Measurements from ENCODE around the gene CDH4. TPM values are rescaled to one million over a fixed set of nuclear protein-coding genes. Genes with fewer than 3 reads are reported as not detected.

CDH4 gene
- total RNA-seq, 1 experiment from 2014 or later: not detected

DNA sequence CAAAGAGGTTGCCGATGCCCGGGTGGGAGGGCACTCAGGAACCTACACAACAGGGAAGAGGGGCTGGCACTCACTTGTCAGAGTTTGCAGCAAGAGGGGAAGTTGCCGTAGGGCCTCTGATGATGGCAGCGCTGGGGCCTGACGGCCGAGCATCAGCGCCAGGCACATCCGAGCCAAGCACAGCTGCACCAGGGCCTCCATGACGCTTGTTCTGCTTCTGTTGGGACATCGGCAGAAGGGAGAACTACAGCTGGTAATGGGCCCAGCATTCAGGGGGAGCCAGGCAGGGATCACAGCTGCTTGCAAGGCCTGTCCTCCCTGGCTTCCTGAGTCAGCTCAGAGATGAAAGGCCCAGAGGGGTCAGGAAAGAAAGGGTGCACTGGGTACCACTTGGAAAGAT lies 367.7 kb downstream of the CDH4 start:
- Histone ChIP-seq H3K27me3 (ENCODE audit: low read length) (no peaks in the 10 kb centered on the region), H4K20me1 (ENCODE audit: insufficient read depth, low read depth, low read length) (peaks cover 5% of the 10 kb centered on the region; the same call in 1 of the 2 replicates), H3K4me1 (ENCODE audit: low read length) (peaks cover 6% of the 10 kb centered on the region), H3K79me2 (ENCODE audit: low read length) (no peaks in the 10 kb centered on the region), H3K9ac (ENCODE audit: low read length) (no peak overlapping the region), H3K4me2 (ENCODE audit: low read depth, low read length, poor library complexity, severe bottlenecking) (no peak overlapping the region), H3K9me3 (ENCODE audit: low read length) (no peaks in the 10 kb centered on the region), H3K27ac (ENCODE audit: low read length) (no peak overlapping the region), H2AFZ (ENCODE audit: low read length) (no peak overlapping the region), H3K4me3 (ENCODE audit: low read length) (no peak overlapping the region), H3K36me3 (ENCODE audit: insufficient read depth, low read length) (no peaks in the 10 kb centered on the region), H3K9me2 (replicated peaks; ENCODE audit: insufficient read depth, low read length) (no peaks in the 10 kb centered on the region)
- no peak for DNase-seq

DNA sequence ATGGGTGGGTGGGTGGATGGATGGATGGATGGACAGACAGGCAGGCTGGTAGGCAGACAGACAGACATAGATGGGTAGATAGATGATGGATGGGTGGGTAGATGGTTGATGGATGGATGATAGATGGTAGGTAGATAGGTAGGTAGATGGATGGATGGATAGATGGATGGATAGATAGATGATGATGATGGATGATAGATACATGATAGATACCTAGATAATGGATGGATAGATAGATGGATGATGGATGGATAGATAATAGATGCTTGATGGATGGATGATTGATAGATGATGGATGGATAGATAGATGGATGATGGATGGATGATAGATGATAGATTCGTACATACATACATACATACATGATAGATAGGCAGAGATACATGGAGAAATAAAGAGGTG lies 368.1 kb downstream of the CDH4 start:
- DNase-seq: no peak
- no peak overlapping the region for H3K4me2 ChIP-seq (ENCODE audit: low read depth, low read length, poor library complexity, severe bottlenecking)
- H2AFZ ChIP-seq (ENCODE audit: low read length): no peak overlapping the region
- H3K4me3 ChIP-seq (ENCODE audit: low read length): no peak overlapping the region
- no peaks in the 10 kb centered on the region for H3K9me3 ChIP-seq (ENCODE audit: low read length)
- no peaks in the 10 kb centered on the region for H3K9me2 ChIP-seq (replicated peaks; ENCODE audit: insufficient read depth, low read length)
- H3K27ac ChIP-seq (ENCODE audit: low read length): no peak overlapping the region
- H4K20me1 ChIP-seq (ENCODE audit: insufficient read depth, low read depth, low read length): peaks cover 5% of the 10 kb centered on the region; the same call in 1 of the 2 replicates
- peaks cover 6% of the 10 kb centered on the region for H3K4me1 ChIP-seq (ENCODE audit: low read length)
- H3K9ac ChIP-seq (ENCODE audit: low read length): no peak overlapping the region
- H3K36me3 ChIP-seq (ENCODE audit: insufficient read depth, low read length): no peaks in the 10 kb centered on the region
- H3K27me3 ChIP-seq (ENCODE audit: low read length): no peaks in the 10 kb centered on the region
- H3K79me2 ChIP-seq (ENCODE audit: low read length): no peaks in the 10 kb centered on the region

DNA sequence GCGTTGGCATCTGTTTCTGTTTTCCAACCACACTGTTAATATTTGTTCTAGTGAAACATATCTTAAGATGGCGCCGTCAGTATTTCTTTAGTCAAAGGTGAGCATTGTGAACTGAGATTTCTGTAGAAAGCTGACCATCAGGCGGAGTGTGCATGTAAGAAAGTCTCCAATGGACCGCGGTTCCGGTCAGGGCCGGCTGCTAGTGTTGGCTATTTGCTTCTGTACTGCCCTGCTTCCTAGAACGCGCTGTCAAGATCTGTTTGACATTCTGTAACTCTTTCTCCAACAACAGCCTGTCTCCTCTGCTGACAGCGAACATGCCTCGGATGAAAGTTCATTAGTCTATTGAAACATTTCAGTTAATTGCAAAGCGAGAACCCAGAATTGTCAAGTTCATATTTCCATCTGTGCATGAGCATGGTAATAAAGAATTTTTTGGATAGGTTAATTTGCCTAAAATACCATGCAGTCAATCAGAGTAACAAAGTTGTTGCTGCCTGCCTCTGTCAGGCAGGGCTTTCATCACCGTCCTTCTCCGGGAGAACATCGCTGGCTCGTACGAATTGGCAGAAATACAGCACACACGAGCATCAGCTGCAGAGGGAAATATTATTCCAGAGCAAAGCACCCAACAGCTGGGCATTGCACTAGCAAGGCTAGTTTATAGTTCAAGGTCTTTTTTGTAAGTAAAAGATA lies 369.1 kb downstream of the CDH4 start:
- Histone ChIP-seq H3K79me2 (ENCODE audit: low read length) (no peaks in the 10 kb centered on the region), H2AFZ (ENCODE audit: low read length) (no peak overlapping the region), H3K9ac (ENCODE audit: low read length) (no peak overlapping the region), H3K36me3 (ENCODE audit: insufficient read depth, low read length) (no peaks in the 10 kb centered on the region), H3K9me3 (ENCODE audit: low read length) (no peaks in the 10 kb centered on the region), H3K4me3 (ENCODE audit: low read length) (no peak overlapping the region), H3K4me2 (ENCODE audit: low read depth, low read length, poor library complexity, severe bottlenecking) (no peak overlapping the region), H3K4me1 (ENCODE audit: low read length) (peaks cover 6% of the 10 kb centered on the region), H3K27ac (ENCODE audit: low read length) (no peak overlapping the region), H4K20me1 (ENCODE audit: insufficient read depth, low read depth, low read length) (peaks cover 12% of the 10 kb centered on the region; the same call in 1 of the 2 replicates), H3K9me2 (replicated peaks; ENCODE audit: insufficient read depth, low read length) (no peaks in the 10 kb centered on the region), H3K27me3 (ENCODE audit: low read length) (no peaks in the 10 kb centered on the region)
- DNase-seq: no peak

DNA sequence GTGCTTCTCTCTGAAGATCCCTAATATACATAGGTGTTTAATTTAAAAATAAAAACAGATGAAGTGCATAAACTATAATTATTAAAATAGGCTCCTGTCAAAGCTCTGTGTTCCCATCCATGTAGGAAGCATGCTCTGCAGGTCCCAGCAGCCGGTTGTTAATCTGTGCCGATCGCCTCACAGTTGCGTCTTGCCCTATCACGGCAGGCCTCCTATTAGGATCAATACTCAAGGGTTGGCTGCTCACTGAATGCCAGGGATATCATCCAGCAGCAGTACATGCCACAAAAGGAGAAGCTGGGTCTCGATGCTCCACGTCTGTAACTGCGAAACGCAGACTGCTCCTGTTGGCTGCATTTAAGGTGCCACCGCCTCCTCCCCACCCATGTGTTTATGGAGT lies 369.8 kb downstream of the CDH4 start:
- Histone ChIP-seq H3K27ac (ENCODE audit: low read length) (no peak overlapping the region), H3K4me1 (ENCODE audit: low read length) (peaks cover 6% of the 10 kb centered on the region), H3K9me3 (ENCODE audit: low read length) (no peaks in the 10 kb centered on the region), H3K4me2 (ENCODE audit: low read depth, low read length, poor library complexity, severe bottlenecking) (no peak overlapping the region), H3K36me3 (ENCODE audit: insufficient read depth, low read length) (no peaks in the 10 kb centered on the region), H3K9me2 (replicated peaks; ENCODE audit: insufficient read depth, low read length) (no peaks in the 10 kb centered on the region), H3K79me2 (ENCODE audit: low read length) (no peaks in the 10 kb centered on the region), H2AFZ (ENCODE audit: low read length) (no peak overlapping the region), H3K27me3 (ENCODE audit: low read length) (no peaks in the 10 kb centered on the region), H3K4me3 (ENCODE audit: low read length) (no peak overlapping the region), H4K20me1 (ENCODE audit: insufficient read depth, low read depth, low read length) (peaks cover 14% of the 10 kb centered on the region; the same call in 1 of the 2 replicates), H3K9ac (ENCODE audit: low read length) (no peak overlapping the region)
- DNase-seq: no peak

DNA sequence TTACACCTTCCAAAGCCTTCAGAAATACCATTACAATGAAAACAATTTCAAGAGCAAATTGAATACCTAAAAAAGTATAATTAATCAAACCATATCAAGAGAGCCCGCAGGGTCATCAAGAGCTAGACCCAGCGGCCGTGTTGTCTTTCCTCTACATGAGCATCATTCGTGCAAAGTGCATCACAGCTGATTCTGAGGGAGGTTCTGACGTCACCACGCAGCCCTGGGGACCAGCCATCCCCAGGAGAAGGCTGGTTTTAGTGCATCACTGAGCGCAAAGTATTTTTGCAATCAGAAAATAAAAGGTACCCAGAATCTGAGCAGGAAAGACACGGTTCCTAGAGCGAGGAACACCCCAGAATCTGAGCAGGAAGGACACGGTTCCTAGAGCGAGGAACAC lies 371.4 kb downstream of the CDH4 start:
- no peak overlapping the region for H3K4me2 ChIP-seq (ENCODE audit: low read depth, low read length, poor library complexity, severe bottlenecking)
- H3K27ac ChIP-seq (ENCODE audit: low read length): no peak overlapping the region
- peaks cover 8% of the 10 kb centered on the region for H3K4me1 ChIP-seq (ENCODE audit: low read length)
- H3K36me3 ChIP-seq (ENCODE audit: insufficient read depth, low read length): no peaks in the 10 kb centered on the region
- H3K9me2 ChIP-seq (replicated peaks; ENCODE audit: insufficient read depth, low read length): no peaks in the 10 kb centered on the region
- H3K9ac ChIP-seq (ENCODE audit: low read length): no peak overlapping the region
- peaks cover 14% of the 10 kb centered on the region; the same call in 1 of the 2 replicates for H4K20me1 ChIP-seq (ENCODE audit: insufficient read depth, low read depth, low read length)
- H3K79me2 ChIP-seq (ENCODE audit: low read length): no peaks in the 10 kb centered on the region
- no peak overlapping the region for H2AFZ ChIP-seq (ENCODE audit: low read length)
- no peaks in the 10 kb centered on the region for H3K27me3 ChIP-seq (ENCODE audit: low read length)
- no peaks in the 10 kb centered on the region for H3K9me3 ChIP-seq (ENCODE audit: low read length)
- H3K4me3 ChIP-seq (ENCODE audit: low read length): no peak overlapping the region
- peak; percentile 48 for DNase-seq

DNA sequence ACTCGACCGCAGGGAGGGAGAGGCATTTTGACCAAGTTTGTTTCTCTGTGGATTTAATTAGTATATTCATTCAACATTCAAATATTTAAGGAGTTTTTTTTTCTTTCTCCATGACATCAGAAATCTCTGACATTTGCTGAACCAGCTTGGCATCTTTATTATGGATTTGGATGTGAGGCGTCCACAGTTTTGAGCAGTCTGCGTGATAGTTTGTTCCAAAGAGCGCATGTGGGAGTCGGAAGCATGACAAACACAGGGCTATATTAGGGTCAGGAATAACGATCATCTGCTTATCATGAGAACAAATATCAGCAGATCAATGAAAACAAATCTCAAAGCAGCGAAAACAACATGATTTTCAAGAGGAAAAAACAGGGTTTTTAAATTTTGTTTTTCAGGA lies 373.2 kb downstream of the CDH4 start:
- Histone ChIP-seq H3K27me3 (ENCODE audit: low read length) (no peaks in the 10 kb centered on the region), H3K9me2 (replicated peaks; ENCODE audit: insufficient read depth, low read length) (no peaks in the 10 kb centered on the region), H2AFZ (ENCODE audit: low read length) (no peak overlapping the region), H3K36me3 (ENCODE audit: insufficient read depth, low read length) (no peaks in the 10 kb centered on the region), H3K4me3 (ENCODE audit: low read length) (no peak overlapping the region), H3K79me2 (ENCODE audit: low read length) (no peaks in the 10 kb centered on the region), H3K27ac (ENCODE audit: low read length) (no peak overlapping the region), H3K4me2 (ENCODE audit: low read depth, low read length, poor library complexity, severe bottlenecking) (no peak overlapping the region), H3K9me3 (ENCODE audit: low read length) (no peaks in the 10 kb centered on the region), H3K4me1 (ENCODE audit: low read length) (peaks cover 22% of the 10 kb centered on the region), H4K20me1 (ENCODE audit: insufficient read depth, low read depth, low read length) (peaks cover 14% of the 10 kb centered on the region; the same call in 1 of the 2 replicates), H3K9ac (ENCODE audit: low read length) (no peak overlapping the region)
- no peak for DNase-seq

DNA sequence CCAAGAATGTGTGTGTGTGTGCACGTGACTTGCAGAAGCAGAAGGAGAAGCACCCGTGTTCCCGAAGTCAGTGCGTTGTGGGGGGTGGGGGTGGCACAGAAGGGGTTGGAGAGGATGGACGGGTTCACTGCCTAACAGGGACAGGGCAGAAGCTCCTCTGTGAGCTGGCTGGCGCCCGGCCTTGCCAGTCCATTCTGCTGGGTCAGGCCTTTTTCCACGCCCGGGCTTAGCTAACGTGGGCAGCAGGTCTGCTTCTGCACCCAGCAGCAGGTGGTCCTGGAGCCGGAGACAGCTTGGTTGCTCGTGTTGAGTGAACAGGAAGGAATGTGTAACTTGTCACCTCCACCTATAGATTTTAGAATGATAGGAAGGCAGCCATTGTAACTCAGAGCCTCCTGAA lies 374.4 kb downstream of the CDH4 start:
- H3K9me2 ChIP-seq (replicated peaks; ENCODE audit: insufficient read depth, low read length): no peaks in the 10 kb centered on the region
- no peaks in the 10 kb centered on the region for H3K79me2 ChIP-seq (ENCODE audit: low read length)
- H3K9ac ChIP-seq (ENCODE audit: low read length): no peak overlapping the region
- H3K27ac ChIP-seq (ENCODE audit: low read length): no peak overlapping the region
- no peak overlapping the region for H3K4me2 ChIP-seq (ENCODE audit: low read depth, low read length, poor library complexity, severe bottlenecking)
- DNase-seq: no peak
- H3K36me3 ChIP-seq (ENCODE audit: insufficient read depth, low read length): no peaks in the 10 kb centered on the region
- no peaks in the 10 kb centered on the region for H3K9me3 ChIP-seq (ENCODE audit: low read length)
- H4K20me1 ChIP-seq (ENCODE audit: insufficient read depth, low read depth, low read length): peaks cover 19% of the 10 kb centered on the region; the same call in 1 of the 2 replicates
- H3K4me3 ChIP-seq (ENCODE audit: low read length): no peak overlapping the region
- H3K27me3 ChIP-seq (ENCODE audit: low read length): no peaks in the 10 kb centered on the region
- no peak overlapping the region for H2AFZ ChIP-seq (ENCODE audit: low read length)
- H3K4me1 ChIP-seq (ENCODE audit: low read length): peaks cover 22% of the 10 kb centered on the region

DNA sequence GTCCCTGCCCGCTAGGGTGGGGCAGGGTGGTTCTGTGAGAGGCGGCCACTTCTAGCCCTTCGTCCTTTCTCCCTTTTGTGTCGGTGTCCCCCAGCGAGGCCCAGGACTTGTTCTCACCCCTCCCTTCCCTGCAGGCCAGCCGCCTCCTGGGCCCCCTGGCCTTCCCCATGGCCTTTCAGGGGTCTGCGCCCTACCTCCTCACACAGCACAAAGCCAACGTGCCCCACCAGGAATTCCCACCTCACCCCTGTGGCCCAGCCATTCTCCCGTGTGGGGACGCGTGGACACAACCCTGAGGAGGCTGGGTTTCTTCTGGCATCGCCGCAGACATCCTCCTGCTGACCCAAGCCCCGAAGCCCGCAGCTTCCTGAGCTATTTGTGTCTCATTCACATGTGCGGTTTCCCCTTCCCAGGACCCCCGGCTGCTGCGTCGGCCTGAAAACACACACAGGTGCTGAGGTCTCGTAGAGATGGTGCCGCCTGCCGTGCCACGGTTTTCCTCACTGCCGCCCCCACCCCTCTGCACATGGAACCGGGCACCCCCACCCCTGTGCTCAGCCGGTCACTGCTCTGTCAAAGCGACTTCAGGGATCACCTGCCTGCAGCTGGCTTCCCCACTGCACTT lies 375.8 kb downstream of the CDH4 start:
- no peaks in the 10 kb centered on the region for H3K9me2 ChIP-seq (replicated peaks; ENCODE audit: insufficient read depth, low read length)
- H3K27ac ChIP-seq (ENCODE audit: low read length): no peak overlapping the region
- no peaks in the 10 kb centered on the region for H3K79me2 ChIP-seq (ENCODE audit: low read length)
- no peak for DNase-seq
- no peak overlapping the region for H3K9ac ChIP-seq (ENCODE audit: low read length)
- peaks cover 22% of the 10 kb centered on the region for H3K4me1 ChIP-seq (ENCODE audit: low read length)
- no peaks in the 10 kb centered on the region for H3K9me3 ChIP-seq (ENCODE audit: low read length)
- H3K36me3 ChIP-seq (ENCODE audit: insufficient read depth, low read length): no peaks in the 10 kb centered on the region
- H3K4me2 ChIP-seq (ENCODE audit: low read depth, low read length, poor library complexity, severe bottlenecking): no peak overlapping the region
- no peaks in the 10 kb centered on the region for H3K27me3 ChIP-seq (ENCODE audit: low read length)
- H2AFZ ChIP-seq (ENCODE audit: low read length): no peak overlapping the region
- H4K20me1 ChIP-seq (ENCODE audit: insufficient read depth, low read depth, low read length): peaks cover 19% of the 10 kb centered on the region; the same call in 1 of the 2 replicates
- H3K4me3 ChIP-seq (ENCODE audit: low read length): no peak overlapping the region

Data from Karpas-422 (cell line).